HAP-1 (cell line): ENCODE measurements around the gene TXN2.
"Not testable (repeated sequence)": the region's sequence is repeated elsewhere in the genome, so short reads cannot be mapped to it uniquely, and the experiment has no call there.

Experiments
- DNase-seq, 2 experiments: peaks; one replicate each; pipeline ENCODE4 v3.0.0-alpha.2; 2016 to 2020; ENCODE audit warnings: low spot score in 2 of 2
- H3K27me3 ChIP-seq: fragments of 250-450 bp; sonication (Bioruptor Pico); 2 replicates; pipeline ENCODE4 v1.5.1; 2020; ENCODE audit warnings: low read depth, mild to moderate bottlenecking, moderate library complexity
- H3K36me3 ChIP-seq: fragments of 250-450 bp; sonication (Bioruptor Pico); replicated peaks from 2 replicates; pipeline ENCODE4 v1.5.1; 2020; ENCODE audit warnings: mild to moderate bottlenecking
- H3K4me1 ChIP-seq: fragments of 250-450 bp; sonication (Bioruptor Pico); 2 replicates; pipeline ENCODE4 v1.5.1; 2020; ENCODE audit warnings: mild to moderate bottlenecking
- H3K4me3 ChIP-seq: fragments of 250-450 bp; sonication (Bioruptor Pico); 2 replicates; pipeline ENCODE4 v1.5.1; 2020; ENCODE audit warnings: mild to moderate bottlenecking, moderate library complexity
- H3K9me3 ChIP-seq: fragments of 250-450 bp; sonication (Bioruptor Pico); 2 replicates; pipeline ENCODE4 v1.5.1; 2020; ENCODE audit warnings: mild to moderate bottlenecking, moderate library complexity
- in situ Hi-C: fragments of 300-500 bp; cut with MboI; formaldehyde crosslinking; loops from 3 replicates; pipeline ENCODE4 v1.14.3; 2020; ENCODE audit warnings: low sequenced_read_pairs, inconsistent platforms, mixed read lengths

Gene TXN2

DNA sequence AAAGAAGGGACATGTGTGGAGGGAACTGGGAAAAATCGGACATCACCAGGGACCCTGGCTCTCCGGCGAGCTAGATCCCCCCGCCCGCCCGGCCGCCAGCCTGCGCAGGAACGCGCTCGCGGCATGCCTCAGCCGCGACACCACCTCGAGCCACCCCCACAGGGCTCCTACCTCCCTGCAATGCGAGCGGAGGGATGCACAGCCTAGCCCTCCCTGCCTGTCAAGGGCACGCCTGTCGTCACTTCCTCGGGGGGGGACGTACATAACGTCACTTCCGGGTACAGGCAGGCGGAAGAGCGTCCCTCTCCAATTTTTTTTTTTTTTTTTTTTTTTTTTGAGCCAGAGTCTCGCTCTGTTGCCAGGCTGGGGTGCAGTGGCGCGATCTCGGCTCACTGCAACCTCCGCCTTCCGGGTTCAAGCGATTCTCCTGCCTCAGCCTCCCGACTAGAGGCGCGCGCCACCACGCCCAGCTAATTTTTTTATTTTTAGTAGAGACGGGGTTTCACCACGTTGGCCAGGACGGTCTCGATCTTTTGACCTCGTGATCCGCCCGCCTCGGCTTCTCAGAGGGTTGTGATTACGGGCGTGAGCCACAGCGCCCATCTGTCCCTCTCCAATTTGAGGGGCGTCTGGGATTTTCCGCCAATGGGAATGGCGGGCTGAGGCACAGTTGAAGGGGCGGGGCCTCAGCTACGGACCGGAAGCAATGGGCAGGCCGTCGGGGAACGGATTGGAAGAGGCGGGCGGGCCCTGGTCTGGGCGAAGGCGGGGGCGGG, at the start of gene TXN2:
Gene TXN2 (minus strand): TSS at position 248 of the 776 bp plus-strand sequence. CDS start 803 bp downstream, outside the sequence.
- peaks cover 4% of the 10 kb centered on the region; the same call in 1 of the 2 replicates for H3K4me1 ChIP-seq
- H3K9me3 ChIP-seq, result no peaks in the 10 kb centered on the region
- DNase-seq, result peak; percentile 94 to 99
- H3K27me3 ChIP-seq, result no peaks in the 10 kb centered on the region
- H3K36me3 ChIP-seq, result peaks cover 32% of the 10 kb centered on the region
- H3K4me3 ChIP-seq, result peak within 1 kb of the TSS; percentile 85
- in situ Hi-C loops, result no loop called here

DNA sequence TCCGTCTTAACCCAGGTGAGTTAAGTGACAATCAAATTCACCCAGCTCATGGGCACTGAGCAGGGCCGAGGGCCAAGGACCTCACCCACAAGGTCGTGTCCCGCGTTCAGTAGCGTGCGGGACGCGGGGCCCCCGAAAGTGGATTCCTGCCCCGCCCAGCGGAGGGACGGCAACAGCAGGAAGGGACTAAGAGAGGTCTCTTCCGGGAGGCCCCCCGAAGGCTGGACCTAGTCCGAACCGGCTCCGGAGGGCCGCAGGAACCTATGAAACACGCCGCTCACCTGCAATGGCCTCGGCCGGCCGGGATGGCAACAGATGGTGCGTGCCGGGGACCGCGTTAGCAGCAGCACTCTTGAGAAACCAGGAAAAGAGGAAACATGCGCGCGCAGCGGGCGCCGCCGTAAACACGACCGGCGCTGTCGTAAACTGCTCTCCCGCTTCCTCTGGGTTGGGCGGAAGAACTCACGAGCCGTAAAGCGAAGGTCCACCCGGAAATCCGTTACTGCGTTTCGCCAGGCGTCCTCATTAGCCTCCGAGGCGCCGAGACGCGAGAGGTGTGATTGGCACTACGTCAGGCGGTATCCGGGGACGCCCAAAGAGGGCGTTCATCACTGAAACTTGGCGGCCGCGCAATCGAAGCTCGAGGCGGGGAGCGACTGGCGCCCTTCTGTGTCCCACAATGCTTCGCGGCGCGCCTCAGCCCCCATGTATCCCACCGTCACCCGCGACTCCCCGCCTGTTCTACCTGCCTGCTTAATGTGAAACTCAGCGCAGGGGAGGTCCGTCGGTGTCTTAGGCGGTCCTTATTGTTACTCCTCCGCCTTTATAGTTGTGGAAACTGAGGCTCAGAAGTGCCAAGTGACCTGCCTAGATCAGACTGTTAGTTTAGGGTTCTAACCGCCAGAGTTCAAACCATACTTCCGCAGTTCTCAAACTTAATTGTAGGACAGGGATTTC, 47.6 kb upstream of the TXN2 start, which contains the start of gene EIF3D:
Gene EIF3D (minus strand): TSS at position 372 of the 957 bp plus-strand sequence. CDS start 3,045 bp downstream, outside the sequence.
- in situ Hi-C loops, result no loop called here
- peak; percentile 96 to 98 for DNase-seq
- H3K9me3 ChIP-seq, result no peaks in the 10 kb centered on the region

GRCh38 chr22:36528341-36528740, 46.9 kb upstream of the TXN2 start:
- in situ Hi-C loops, result no loop called here
- Histone ChIP-seq H3K4me1 (peaks cover 13% of the 10 kb centered on the region; the same call in 1 of the 2 replicates), H3K36me3 (peaks cover 50% of the 10 kb centered on the region), H3K27me3 (no peaks in the 10 kb centered on the region), H3K4me3 (peak overlapping the region; percentile 87), H3K9me3 (no peaks in the 10 kb centered on the region)
- peak; percentile 5 to 31 for DNase-seq

More for the DNA sequence above, 47.6 kb upstream of the TXN2 start, which contains the start of gene EIF3D:
- no peaks in the 10 kb centered on the region for H3K27me3 ChIP-seq
- H3K4me1 ChIP-seq, result peaks cover 13% of the 10 kb centered on the region; the same call in 1 of the 2 replicates
- H3K36me3 ChIP-seq, result peaks cover 43% of the 10 kb centered on the region
- peak within 1 kb of the TSS; percentile 87 for H3K4me3 ChIP-seq

- Histone ChIP-seq H3K27me3 (no peaks in the 10 kb centered on the region), H3K9me3 (no peaks in the 10 kb centered on the region), H3K36me3 (peaks cover 97% of the 10 kb centered on the region), H3K4me1 (peaks cover 5% of the 10 kb centered on the region; the same call in 1 of the 2 replicates), H3K4me3 (no peak overlapping the region)
- no peak for DNase-seq
- in situ Hi-C loops, result loop anchor here (25.0 kb wide), 2 partner anchors 1365 to 1965 kb away; no protein-coding TSS in a partner anchor
These were observed 41.2 kb upstream of the TXN2 start for GRCh38 chr22:36522662-36523061.

DNA sequence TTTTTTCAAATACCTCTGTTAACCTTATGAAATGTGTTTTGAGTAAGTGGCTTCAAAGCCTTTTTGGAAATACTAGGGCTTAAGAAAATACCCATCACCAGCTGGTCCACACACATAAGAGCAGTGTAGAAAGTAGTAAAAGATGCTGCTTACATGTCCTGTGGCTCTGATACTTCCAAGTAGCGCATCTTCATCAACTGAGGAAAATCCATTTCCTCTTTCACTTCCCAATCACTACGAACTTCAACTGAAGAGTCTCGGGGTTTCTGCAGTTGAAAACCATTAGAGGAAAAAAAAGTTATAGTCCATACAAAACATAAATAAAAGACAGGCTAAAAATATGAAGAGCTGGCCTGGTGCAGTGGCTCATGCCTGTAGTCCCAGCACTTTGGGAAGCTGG, 39.0 kb upstream of the TXN2 start:
- DNase-seq, result no peak
- in situ Hi-C loops, result loop anchor here (25.0 kb wide), 2 partner anchors 1367 to 1967 kb away; no protein-coding TSS in a partner anchor
- Histone ChIP-seq H3K4me1 (no peaks in the 10 kb centered on the region), H3K27me3 (no peaks in the 10 kb centered on the region), H3K36me3 (peaks cover 96% of the 10 kb centered on the region), H3K4me3 (no peak overlapping the region), H3K9me3 (no peaks in the 10 kb centered on the region)

DNA sequence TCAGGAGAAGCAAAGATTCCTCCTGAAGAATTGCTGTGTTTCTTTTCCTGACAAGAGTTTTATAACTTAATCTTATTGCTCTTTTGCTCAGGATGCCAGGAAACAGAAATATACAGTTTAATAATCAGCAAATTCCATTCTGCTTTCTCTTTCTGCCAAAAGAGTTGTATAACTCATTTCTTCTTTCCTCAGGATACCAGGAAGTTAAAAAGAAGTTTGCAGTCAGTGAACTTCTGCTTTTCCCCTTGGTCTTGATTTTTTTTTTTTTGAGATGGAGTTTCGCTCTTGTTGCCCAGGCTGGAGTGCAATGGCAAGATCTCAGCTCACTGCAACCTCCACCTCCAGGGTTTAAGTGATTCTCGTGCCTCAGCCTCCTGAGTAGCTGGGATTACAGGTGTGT, 38.5 kb upstream of the TXN2 start:
- in situ Hi-C loops, result loop anchor here (25.0 kb wide), 2 partner anchors 1367 to 1967 kb away; no protein-coding TSS in a partner anchor
- DNase-seq, H3K27me3 ChIP-seq, H3K4me1 ChIP-seq, H3K4me3 ChIP-seq, H3K9me3 ChIP-seq: not testable (repeated sequence)
- H3K36me3 ChIP-seq, result peaks cover 96% of the 10 kb centered on the region

DNA sequence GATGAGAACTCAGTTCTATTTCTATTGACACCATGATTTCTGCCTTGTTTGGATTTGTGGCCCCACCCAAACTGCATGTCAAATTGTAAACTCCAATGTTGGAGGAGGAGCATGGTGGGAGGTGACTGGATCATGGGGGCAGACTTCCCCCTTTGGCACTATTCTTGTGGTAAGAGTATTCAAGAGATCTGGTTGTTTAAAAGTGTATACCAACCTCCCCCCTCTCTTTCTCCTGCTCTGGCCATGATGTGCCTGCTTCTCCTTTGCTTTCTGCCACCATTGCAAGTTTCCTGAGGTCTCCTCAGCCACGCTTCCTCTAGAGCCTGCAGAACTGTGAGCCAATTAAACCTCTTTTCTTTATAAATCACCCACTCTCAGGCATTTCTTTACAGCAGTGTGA, 33.3 kb upstream of the TXN2 start:
- Histone ChIP-seq H3K4me1 (no peaks in the 10 kb centered on the region), H3K27me3 (no peaks in the 10 kb centered on the region), H3K4me3 (no peak overlapping the region), H3K36me3 (peaks cover 91% of the 10 kb centered on the region), H3K9me3 (no peaks in the 10 kb centered on the region)
- in situ Hi-C loops, result loop anchor here (25.0 kb wide), 2 partner anchors 1373 to 1973 kb away; no protein-coding TSS in a partner anchor
- DNase-seq, result no peak

DNA sequence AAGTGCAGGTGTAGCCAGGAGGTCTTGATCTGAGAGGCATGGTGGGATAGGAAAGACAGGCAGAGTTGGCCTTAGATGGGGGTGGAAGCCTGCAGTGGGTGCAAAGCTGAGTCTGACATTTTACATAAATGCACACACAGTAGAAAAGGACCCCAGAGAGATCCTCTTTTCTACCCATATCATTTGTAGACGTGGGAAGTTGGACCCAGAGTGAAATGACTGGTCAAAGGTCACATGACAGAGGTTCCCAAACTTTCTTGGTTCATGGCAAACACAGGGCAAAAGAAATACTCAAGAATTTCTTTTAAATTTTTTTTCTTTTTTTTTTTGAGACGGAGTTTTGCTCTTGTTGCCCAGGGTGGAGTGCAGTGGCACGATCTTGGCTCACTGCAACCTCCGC, 31.6 kb upstream of the TXN2 start:
- in situ Hi-C loops, result loop anchor here (25.0 kb wide), 2 partner anchors 1374 to 1974 kb away; no protein-coding TSS in a partner anchor
- no peaks in the 10 kb centered on the region for H3K27me3 ChIP-seq
- peaks cover 77% of the 10 kb centered on the region for H3K36me3 ChIP-seq

GRCh38 chr22:36512333-36512732, 30.9 kb upstream of the TXN2 start:
- no peak overlapping the region for H3K4me3 ChIP-seq
- H3K4me1 ChIP-seq, result peaks cover 2% of the 10 kb centered on the region
- in situ Hi-C loops, result loop anchor here (25.0 kb wide), 2 partner anchors 1375 to 1975 kb away; no protein-coding TSS in a partner anchor
- H3K36me3 ChIP-seq, result peaks cover 70% of the 10 kb centered on the region
- no peaks in the 10 kb centered on the region for H3K9me3 ChIP-seq
- no peak for DNase-seq
- no peaks in the 10 kb centered on the region for H3K27me3 ChIP-seq

More for the DNA sequence above, 31.6 kb upstream of the TXN2 start:
- DNase-seq, result no peak
- no peaks in the 10 kb centered on the region for H3K9me3 ChIP-seq
- no peaks in the 10 kb centered on the region for H3K4me1 ChIP-seq
- no peak overlapping the region for H3K4me3 ChIP-seq

DNA sequence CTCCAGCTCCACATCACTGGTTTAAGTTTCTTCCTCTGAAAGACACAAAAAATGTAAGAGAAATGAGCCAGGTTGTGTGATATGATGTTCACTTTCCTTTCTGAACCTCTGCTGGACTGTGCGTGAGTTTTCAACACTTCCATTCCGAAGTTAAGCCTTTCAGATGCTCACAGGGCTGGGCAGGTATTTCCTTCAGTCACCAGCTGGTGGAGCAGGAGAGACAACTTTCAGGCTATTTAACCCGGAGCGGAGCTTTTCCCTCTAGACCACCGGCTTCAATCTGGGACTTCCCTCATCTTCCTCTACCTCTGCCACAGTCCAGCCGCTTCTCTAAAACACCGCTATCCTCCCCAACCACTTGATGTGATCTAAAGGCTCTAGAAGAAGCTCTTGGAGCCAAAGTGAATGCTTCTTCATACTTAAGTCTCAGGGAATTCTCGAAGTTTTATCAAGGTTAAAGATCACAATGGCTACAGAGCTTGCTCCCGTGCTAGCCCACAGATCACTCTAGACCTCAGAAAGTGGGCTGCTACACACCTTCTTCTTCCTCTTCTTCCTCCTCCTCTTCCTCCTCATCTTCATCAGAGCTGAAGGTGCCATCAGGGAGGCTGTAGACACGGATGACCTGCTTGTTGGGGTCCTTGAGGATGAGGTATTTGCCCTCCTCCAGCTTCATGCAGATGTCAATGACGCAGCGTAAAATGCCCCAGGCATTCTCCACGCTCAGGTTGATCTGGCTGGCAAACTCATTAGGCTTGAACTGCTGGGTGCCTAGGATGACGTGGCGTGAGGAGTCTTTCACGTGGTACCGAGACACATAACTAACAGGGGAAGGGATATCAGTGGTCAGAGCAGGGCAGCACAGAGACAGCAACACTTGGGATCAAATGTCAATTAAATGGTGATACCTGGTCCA, 29.8 kb upstream of the TXN2 start:
- peaks cover 9% of the 10 kb centered on the region for H3K4me1 ChIP-seq
- H3K27me3 ChIP-seq, result no peaks in the 10 kb centered on the region
- DNase-seq, result peak; percentile 46 to 75
- H3K4me3 ChIP-seq, result no peak overlapping the region
- H3K36me3 ChIP-seq, result peaks cover 59% of the 10 kb centered on the region
- in situ Hi-C loops, result loop anchor here (25.0 kb wide), 2 partner anchors 1376 to 1976 kb away; no protein-coding TSS in a partner anchor
- H3K9me3 ChIP-seq, result no peaks in the 10 kb centered on the region

DNA sequence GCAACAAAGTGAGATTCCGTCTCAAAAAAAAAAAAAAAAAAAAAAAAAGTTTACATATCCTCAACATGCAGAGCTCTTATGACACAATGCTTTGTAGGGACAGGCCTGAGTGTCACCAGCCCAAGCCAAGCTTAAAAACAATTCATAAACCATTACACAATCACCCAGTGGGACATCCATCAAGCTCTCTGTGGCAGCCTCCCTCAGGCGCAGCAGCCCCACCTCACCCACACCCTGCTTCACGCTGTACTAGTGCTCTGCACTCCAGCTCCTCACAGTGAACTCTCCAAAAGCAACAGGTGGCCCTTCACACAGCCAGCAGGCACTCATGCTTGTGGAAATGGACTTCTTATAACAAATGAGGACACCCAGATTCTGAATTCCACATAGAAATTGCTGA, 28.9 kb upstream of the TXN2 start:
- Histone ChIP-seq H3K4me1 (peaks cover 15% of the 10 kb centered on the region), H3K27me3 (no peaks in the 10 kb centered on the region), H3K4me3 (no peak overlapping the region), H3K36me3 (peaks cover 56% of the 10 kb centered on the region), H3K9me3 (no peaks in the 10 kb centered on the region)
- in situ Hi-C loops, result loop anchor here (25.0 kb wide), 2 partner anchors 1377 to 1977 kb away; no protein-coding TSS in a partner anchor
- no peak for DNase-seq

- Histone ChIP-seq H3K36me3 (peaks cover 36% of the 10 kb centered on the region), H3K4me1 (peaks cover 20% of the 10 kb centered on the region), H3K9me3 (no peaks in the 10 kb centered on the region), H3K27me3 (no peaks in the 10 kb centered on the region), H3K4me3 (peak overlapping the region; percentile 40; the same call in 1 of the 2 replicates)
- in situ Hi-C loops, result loop anchor here (25.0 kb wide), 2 partner anchors 1380 to 1980 kb away; no protein-coding TSS in a partner anchor
- no peak for DNase-seq
These were observed 26.1 kb upstream of the TXN2 start for GRCh38 chr22:36507518-36508010.
